HCT116 (cell line): ENCODE results near the gene SGIP1. TPM values are rescaled to one million over a fixed set of nuclear protein-coding genes. Genes with fewer than 3 reads are reported as not detected.

Experiments
- ATAC-seq: fragments of 200-7000 bp; cut with Tn5 transposase; 2 replicates; pipeline ENCODE4 v1.9.1; 2020; ENCODE audit warnings: mild to moderate bottlenecking, moderate library complexity
- BruUV-seq: library from RNA; stranded (reverse); fragments of 400-500 nt; replicated peaks from 2 replicates; lab custom pipeline; 2021; lab: Mats Ljungman, UMichigan
- CTCF ChIA-PET: fragments of 300-600 bp; sonication (Branson Sonifier 250); formaldehyde crosslinking; loops from one replicate; lab custom pipeline; 2021; ENCODE audit warnings: antibody characterized with exemption; lab: Charles Lee
- POLR2A ChIA-PET: fragments of 300-600, 350-600 bp; sonication (Branson Sonifier 250); formaldehyde crosslinking; loops from one replicate; lab custom pipeline; 2021; ENCODE audit warnings: antibody characterized with exemption; lab: Charles Lee
- RAD21 ChIA-PET, 2 experiments: fragments of 300-600 bp; sonication (Branson Sonifier 250); formaldehyde crosslinking; loops; one replicate each; lab custom pipeline; 2023; ENCODE audit warnings: low total read pairs in 2 of 2; ENCODE audit not compliant: uncharacterized antibody in 2 of 2, unreplicated experiment in 2 of 2, low non-redundant PET in 1 of 2; lab: Charles Lee
- DNase-seq: peaks from one replicate; pipeline ENCODE4 v3.0.0-alpha.2; 2010; ENCODE audit warnings: low read depth, low spot score
- H2AFZ ChIP-seq: fragments of 200-600 bp; shearing (Covaris generic), sonication (generic); 2 replicates; pipeline ENCODE4 v1.6.1; 2017; ENCODE audit warnings: low read depth, mixed run types, mixed read lengths, antibody characterized with exemption, low read length; ENCODE audit not compliant: poor library complexity, severe bottlenecking
- H3K27ac ChIP-seq: 2 replicates; pipeline ENCODE4 v1.5.1; 2012; ENCODE audit warnings: low read depth, low read length
- H3K27me3 ChIP-seq: fragments of 200-600 bp; sonication (generic); 2 replicates; pipeline ENCODE4 v1.6.1; 2016; ENCODE audit warnings: mixed run types, low read length, mixed read lengths; ENCODE audit not compliant: insufficient read depth
- H3K36me3 ChIP-seq, 2 experiments: fragments of 200-500 bp in 1 of 2; fragments of 200-600 bp in 1 of 2; sonication (Bioruptor generic) in 1 of 2; sonication (generic) in 1 of 2; 2 replicates each; pipeline versions ENCODE4 v1.5.1 to v1.6.1; 2014 to 2016; ENCODE audit warnings: low read length in 2 of 2, inconsistent platforms in 1 of 2, mixed read lengths in 1 of 2, mixed run types in 1 of 2; ENCODE audit not compliant: insufficient read depth in 2 of 2, control insufficient read depth in 1 of 2
- H3K4me1 ChIP-seq, 2 experiments: fragments of 200-600 bp in 1 of 2; sonication (generic) in 1 of 2; 2 replicates each; pipeline versions ENCODE4 v1.5.1 to v1.6.1; 2012 to 2017; ENCODE audit warnings: low read length in 2 of 2, inconsistent platforms in 1 of 2, mild to moderate bottlenecking in 1 of 2, mixed read lengths in 1 of 2, mixed run types in 1 of 2, moderate library complexity in 1 of 2; ENCODE audit not compliant: insufficient read depth in 2 of 2, control insufficient read depth in 1 of 2
- H3K4me2 ChIP-seq: fragments of 200-600 bp; sonication (generic); 2 replicates; pipeline ENCODE4 v1.6.1; 2017; ENCODE audit warnings: mixed run types, low read length, mixed read lengths
- H3K4me3 ChIP-seq, 2 experiments: fragments of 200-600 bp in 1 of 2; sonication (generic) in 1 of 2; replicated peaks in 1 of 2; 2 replicates each; pipeline ENCODE4 v1.5.1; 2011 to 2016; ENCODE audit warnings: low read length in 2 of 2, control low read depth in 1 of 2, low read depth in 1 of 2, mild to moderate bottlenecking in 1 of 2, mixed read lengths in 1 of 2, mixed run types in 1 of 2
- H3K79me2 ChIP-seq: fragments of 200-600 bp; sonication (generic); 2 replicates; pipeline ENCODE4 v1.6.1; 2017; ENCODE audit warnings: mild to moderate bottlenecking, mixed run types, low read length, moderate library complexity, mixed read lengths; ENCODE audit not compliant: insufficient read depth
- H3K9ac ChIP-seq: fragments of 200-600 bp; sonication (generic); 2 replicates; pipeline ENCODE4 v1.6.1; 2016; ENCODE audit warnings: low read length, mixed read lengths
- H3K9me2 ChIP-seq: fragments of 200-600 bp; sonication (generic), shearing (Covaris generic); 2 replicates; pipeline ENCODE4 v1.6.1; 2017; ENCODE audit warnings: mixed run types, mild to moderate bottlenecking, moderate library complexity; ENCODE audit not compliant: insufficient read depth
- H3K9me3 ChIP-seq, 2 experiments: fragments of 200-500 bp in 1 of 2; fragments of 200-600 bp in 1 of 2; sonication (Bioruptor generic) in 1 of 2; sonication (generic) in 1 of 2; 2 replicates each; pipeline ENCODE4 v1.6.1; 2014 to 2017; ENCODE audit warnings: low read length in 2 of 2, mixed read lengths in 2 of 2, inconsistent platforms in 1 of 2, low read depth in 1 of 2, mild to moderate bottlenecking in 1 of 2, mixed run types in 1 of 2, moderate library complexity in 1 of 2; ENCODE audit not compliant: control insufficient read depth in 1 of 2, insufficient read depth in 1 of 2
- H4K20me1 ChIP-seq: fragments of 200-600 bp; sonication (generic), shearing (Covaris generic); 2 replicates; pipeline ENCODE4 v1.6.1; 2017; ENCODE audit warnings: mixed run types, mild to moderate bottlenecking, moderate library complexity; ENCODE audit not compliant: insufficient read depth
- CBX3 ChIP-seq: IDR thresholded peaks from 2 replicates; pipeline ENCODE4 v1.6.1; 2012; ENCODE audit warnings: low read depth
- CEBPB ChIP-seq: IDR thresholded peaks from 2 replicates; pipeline ENCODE4 v1.6.1; 2012; ENCODE audit warnings: low read depth
- EGR1 ChIP-seq: IDR thresholded peaks from 2 replicates; pipeline ENCODE4 v1.6.1; 2012; ENCODE audit warnings: low read depth
- ELF1 ChIP-seq: IDR thresholded peaks from 2 replicates; pipeline ENCODE4 v1.6.1; 2012; ENCODE audit warnings: low read depth, borderline replicate concordance
- EZH2 ChIP-seq: fragments of 200-600 bp; sonication (generic); IDR thresholded peaks from 2 replicates; pipeline ENCODE4 v1.6.1; 2017; ENCODE audit warnings: antibody characterized with exemption, mixed run types
- EZH2phosphoT487 ChIP-seq: fragments of 200-600 bp; IDR thresholded peaks from 2 replicates; pipeline ENCODE4 v1.6.1; 2018; ENCODE audit warnings: antibody characterized with exemption, borderline replicate concordance
- FOSL1 ChIP-seq: IDR thresholded peaks from 2 replicates; pipeline ENCODE4 v1.6.1; 2012; ENCODE audit warnings: low read depth
- JUND ChIP-seq: IDR thresholded peaks from 2 replicates; pipeline ENCODE4 v1.6.1; 2012
- MAX ChIP-seq: IDR thresholded peaks from 2 replicates; pipeline ENCODE4 v1.6.1; 2012
- POLR2A ChIP-seq: IDR thresholded peaks from 2 replicates; pipeline ENCODE4 v1.7.0; 2011; ENCODE audit warnings: borderline replicate concordance; ENCODE audit not compliant: insufficient read depth, insufficient read length; ENCODE audit errors: extremely low read depth
- POLR2AphosphoS5 ChIP-seq: IDR thresholded peaks from 2 replicates; pipeline ENCODE4 v1.6.1; 2011; ENCODE audit warnings: mild to moderate bottlenecking, low read depth, low read length, moderate library complexity
- REST ChIP-seq: IDR thresholded peaks from 2 replicates; pipeline ENCODE4 v1.6.1; 2012; ENCODE audit warnings: low read depth
- SIN3A ChIP-seq: IDR thresholded peaks from 2 replicates; pipeline ENCODE4 v1.6.1; 2012; ENCODE audit warnings: low read depth
- SRF ChIP-seq: IDR thresholded peaks from 2 replicates; pipeline ENCODE4 v1.6.1; 2012; ENCODE audit warnings: low read depth
- TCF7L2 ChIP-seq: IDR thresholded peaks from 2 replicates; pipeline ENCODE4 v1.7.0; 2011; ENCODE audit warnings: borderline replicate concordance, inconsistent platforms; ENCODE audit not compliant: insufficient read depth, insufficient read length; ENCODE audit errors: extremely low read depth
- YY1 ChIP-seq: IDR thresholded peaks from 2 replicates; pipeline ENCODE4 v1.6.1; 2011; ENCODE audit warnings: low read length, low read depth, moderate library complexity, mild to moderate bottlenecking; ENCODE audit not compliant: insufficient replicate concordance; ENCODE audit errors: extremely low read depth
- ZNF274 ChIP-seq: fragments of 200-500 bp; sonication (Bioruptor generic); IDR thresholded peaks from 2 replicates; pipeline ENCODE4 v1.6.1; 2014; ENCODE audit warnings: mild to moderate bottlenecking, low read depth, low read length, inconsistent platforms
- intact Hi-C: fragments of 100-400 bp; cut with micrococcal nuclease; formaldehyde crosslinking; loops from 2 replicates; pipeline ENCODE4 v1.10.0; 2022
- total RNA-seq: library from RNA; stranded (reverse); gene quantifications from one replicate; pipeline ENCODE4 v1.2.1, GENCODE V29; 2021; ENCODE audit not compliant: unreplicated experiment

The SGIP1 gene
- total RNA-seq, 1 experiment from 2014 or later = 0.15 TPM

- RAD21 ChIA-PET = no interaction called here
- H3K4me1 ChIP-seq = no peaks in the 10 kb centered on the region
- ATAC-seq (no peak), DNase-seq (no peak)
- CTCF ChIA-PET = no interaction called here
- no peaks in the 10 kb centered on the region for H3K79me2 ChIP-seq
- POLR2A ChIA-PET = no interaction called here
- no peaks in the 10 kb centered on the region for H4K20me1 ChIP-seq
- no peaks in the 10 kb centered on the region for H3K27me3 ChIP-seq
- TF ChIP-seq SRF (no peak), SIN3A (no peak), FOSL1 (no peak), TCF7L2 (no peak), MAX (no peak), YY1 (no peak), POLR2A (no peak), CEBPB (no peak), EZH2 (no peak), EZH2phosphoT487 (no peak), POLR2AphosphoS5 (no peak), ELF1 (no peak), JUND (no peak), EGR1 (no peak), CBX3 (no peak), REST (no peak), ZNF274 (no peak)
- H3K9me3 ChIP-seq = no peaks in the 10 kb centered on the region
- intact Hi-C loops = no loop called here
- no peak overlapping the region for H3K4me2 ChIP-seq
- H3K9ac ChIP-seq = no peak overlapping the region
- H3K4me3 ChIP-seq = no peak overlapping the region
- no peak overlapping the region for H2AFZ ChIP-seq
- no TSS peak for BruUV-seq
- H3K27ac ChIP-seq = no peak overlapping the region
- no peaks in the 10 kb centered on the region for H3K9me2 ChIP-seq
- H3K36me3 ChIP-seq = no peaks in the 10 kb centered on the region
Observed at GRCh38 chr1:66613187-66613586, 79.2 kb downstream of the SGIP1 start.
